Mucosa of descending colon (tissue), 3 donors: Measurements from ENCODE around the gene VMAC. TPM values are rescaled to one million over a fixed set of nuclear protein-coding genes. Genes with fewer than 3 reads are reported as not detected.
"Not testable (repeated sequence)": the region's sequence is repeated elsewhere in the genome, so short reads cannot be mapped to it uniquely, and the experiment has no call there.

ENCODE experiments used
- ATAC-seq: fragments of 200-7000 bp; cut with Tn5 transposase; one replicate; pipeline ENCODE4 v1.9.1; 2020; ENCODE audit warnings: mild to moderate bottlenecking, moderate library complexity
- DNase-seq, 3 donors: peaks; one replicate each; pipeline ENCODE4 v3.0.0-alpha.2; 2020
- H3K36me3 ChIP-seq: fragments of 200-600 bp; one replicate; pipeline ENCODE4 v1.8.0; 2021; ENCODE audit warnings: low read depth, mild to moderate bottlenecking
- H3K4me1 ChIP-seq: fragments of 200-600 bp; one replicate; pipeline ENCODE4 v1.8.0; 2021; ENCODE audit warnings: low read depth, mild to moderate bottlenecking
- H3K4me3 ChIP-seq: fragments of 200-600 bp; one replicate; pipeline ENCODE4 v1.8.0; 2021; ENCODE audit warnings: mild to moderate bottlenecking
- H3K9me3 ChIP-seq: fragments of 200-600 bp; one replicate; pipeline ENCODE4 v1.8.0; 2021; ENCODE audit warnings: mild to moderate bottlenecking
- CTCF ChIP-seq: fragments of 200-600 bp; IDR thresholded peaks from one replicate; pipeline ENCODE4 v1.8.0; 2022; ENCODE audit warnings: antibody characterized with exemption, mild to moderate bottlenecking
- intact Hi-C, 2 donors: fragments of 100-400 bp; cut with DNase I in 1 of 2; cut with micrococcal nuclease in 1 of 2; formaldehyde crosslinking; loops; one replicate each; pipeline versions ENCODE4 v1.11.0 to v1.11.1; 2022; cut with DNase I, micrococcal nuclease
- total RNA-seq, 3 donors: library from RNA; stranded (reverse); fragmentation: NEBNext Ultra II Directional in 2 of 3; extraction: Animal tissue kit (Norgen Biotek cat#: 25700) in 2 of 3; gene quantifications; one replicate each; pipeline versions ENCODE4 v1.2.1 to v1.2.4, GENCODE V29; 2021 to 2023
- donor health status: DM: no; HTN: no; CAD: no; lungs with moderate emphysema.
- donor health status: DM: no; HTN: no; CAD: no.
- donor health status: DM: no; HTN: yes; CAD: no.

The VMAC gene
- total RNA-seq, 3 donors from 2014 or later = 5.6 to 10.0 (median 8.3) TPM

GRCh38 chr19:5882421-5882968, 22.2 kb upstream of the VMAC start:
- intact Hi-C loops = no loop called here
- H3K9me3 ChIP-seq = no peaks in the 10 kb centered on the region
- TF ChIP-seq CTCF = no peak
- peak; percentile 19 for ATAC-seq
- DNase-seq = no peak
- H3K36me3 ChIP-seq = no peaks in the 10 kb centered on the region
- H3K4me3 ChIP-seq = no peak overlapping the region
- no peaks in the 10 kb centered on the region for H3K4me1 ChIP-seq

- H3K36me3 ChIP-seq, intact Hi-C loops, H3K9me3 ChIP-seq, H3K4me1 ChIP-seq, H3K4me3 ChIP-seq, DNase-seq, ATAC-seq: not testable (repeated sequence)
These were observed 21.4 kb upstream of the VMAC start for GRCh38 chr19:5883157-5883873.

GRCh38 chr19:5884065-5884811, 20.4 kb upstream of the VMAC start:
- DNase-seq, ATAC-seq, H3K4me1 ChIP-seq, intact Hi-C loops, H3K4me3 ChIP-seq, H3K36me3 ChIP-seq, H3K9me3 ChIP-seq: not testable (repeated sequence)

- TF ChIP-seq CTCF = no peak
- ATAC-seq = no peak
- no peak for DNase-seq
- H3K4me1 ChIP-seq = no peaks in the 10 kb centered on the region
- H3K36me3 ChIP-seq = no peaks in the 10 kb centered on the region
- intact Hi-C loops = no loop called here
- no peak overlapping the region for H3K4me3 ChIP-seq
- no peaks in the 10 kb centered on the region for H3K9me3 ChIP-seq
These were observed 15.2 kb upstream of the VMAC start for GRCh38 chr19:5889288-5889971.

- Histone ChIP-seq H3K9me3 (no peaks in the 10 kb centered on the region), H3K36me3 (no peaks in the 10 kb centered on the region), H3K4me3 (no peak overlapping the region), H3K4me1 (no peaks in the 10 kb centered on the region)
- TF ChIP-seq CTCF = no peak
- DNase-seq (no peak), ATAC-seq (no peak)
- intact Hi-C loops = loop anchor here (5.0 to 10.0 kb wide), 2 partner anchors 75 to 88 kb away; no protein-coding TSS in a partner anchor
These were observed 14.6 kb upstream of the VMAC start for GRCh38 chr19:5890099-5890498.

GRCh38 chr19:5891572-5891937, 13.1 kb upstream of the VMAC start:
- Histone ChIP-seq H3K9me3 (no peaks in the 10 kb centered on the region), H3K36me3 (no peaks in the 10 kb centered on the region), H3K4me3 (no peak overlapping the region), H3K4me1 (no peaks in the 10 kb centered on the region)
- no peak for TF ChIP-seq CTCF
- DNase-seq = no peak
- peak; percentile 2 for ATAC-seq
- intact Hi-C loops = loop anchor here (5.0 to 10.0 kb wide), 2 partner anchors 77 to 89 kb away; no protein-coding TSS in a partner anchor
